ENCODE measurements around the gene CAMTA1. TPM values are rescaled to one million over a fixed set of nuclear protein-coding genes. Genes with fewer than 3 reads are reported as not detected.

The CAMTA1 gene
- total RNA-seq, 1 donor from 2014 or later: 99.0 TPM

DNA sequence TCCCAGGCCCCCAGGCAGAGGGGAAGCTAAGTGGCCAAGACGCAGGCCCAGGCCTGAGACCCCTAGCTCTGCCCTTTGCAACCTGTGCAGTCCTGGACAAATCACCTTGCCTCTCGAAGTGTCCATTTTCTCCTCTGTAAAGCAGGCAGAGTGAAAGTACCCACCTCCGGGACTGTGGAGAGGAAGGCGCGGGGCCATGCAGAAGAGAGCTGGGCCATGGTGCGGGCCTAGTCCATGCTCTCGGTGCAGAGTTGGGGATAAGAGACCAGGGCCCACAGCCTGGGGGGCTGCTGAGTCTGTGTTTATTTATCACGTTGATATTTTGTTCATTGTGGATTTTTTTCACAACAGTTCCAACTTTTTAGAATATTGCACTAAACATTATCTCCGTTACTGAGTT lies 825.7 kb downstream of the CAMTA1 start:
- Mint-ChIP-seq H3K36me3 (ENCODE audit: insufficient read depth) (no peaks in the 10 kb centered on the region), H3K27me3 (no peaks in the 10 kb centered on the region), H3K27ac (no peak overlapping the region), H3K9me3 (ENCODE audit: low read depth) (no peaks in the 10 kb centered on the region), H3K4me1 (ENCODE audit: low read depth) (peaks cover 3% of the 10 kb centered on the region), H3K4me3 (ENCODE audit: low read depth) (no peak overlapping the region)
- DNase-seq (ENCODE audit: low spot score, unreplicated experiment): no peak
- TF ChIP-seq, protein P1, sequence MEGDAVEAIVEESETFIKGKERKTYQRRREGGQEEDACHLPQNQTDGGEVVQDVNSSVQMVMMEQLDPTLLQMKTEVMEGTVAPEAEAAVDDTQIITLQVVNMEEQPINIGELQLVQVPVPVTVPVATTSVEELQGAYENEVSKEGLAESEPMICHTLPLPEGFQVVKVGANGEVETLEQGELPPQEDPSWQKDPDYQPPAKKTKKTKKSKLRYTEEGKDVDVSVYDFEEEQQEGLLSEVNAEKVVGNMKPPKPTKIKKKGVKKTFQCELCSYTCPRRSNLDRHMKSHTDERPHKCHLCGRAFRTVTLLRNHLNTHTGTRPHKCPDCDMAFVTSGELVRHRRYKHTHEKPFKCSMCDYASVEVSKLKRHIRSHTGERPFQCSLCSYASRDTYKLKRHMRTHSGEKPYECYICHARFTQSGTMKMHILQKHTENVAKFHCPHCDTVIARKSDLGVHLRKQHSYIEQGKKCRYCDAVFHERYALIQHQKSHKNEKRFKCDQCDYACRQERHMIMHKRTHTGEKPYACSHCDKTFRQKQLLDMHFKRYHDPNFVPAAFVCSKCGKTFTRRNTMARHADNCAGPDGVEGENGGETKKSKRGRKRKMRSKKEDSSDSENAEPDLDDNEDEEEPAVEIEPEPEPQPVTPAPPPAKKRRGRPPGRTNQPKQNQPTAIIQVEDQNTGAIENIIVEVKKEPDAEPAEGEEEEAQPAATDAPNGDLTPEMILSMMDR (IDR thresholded peaks at IDR 0.05; ENCODE audit: unreplicated experiment): no peak

DNA sequence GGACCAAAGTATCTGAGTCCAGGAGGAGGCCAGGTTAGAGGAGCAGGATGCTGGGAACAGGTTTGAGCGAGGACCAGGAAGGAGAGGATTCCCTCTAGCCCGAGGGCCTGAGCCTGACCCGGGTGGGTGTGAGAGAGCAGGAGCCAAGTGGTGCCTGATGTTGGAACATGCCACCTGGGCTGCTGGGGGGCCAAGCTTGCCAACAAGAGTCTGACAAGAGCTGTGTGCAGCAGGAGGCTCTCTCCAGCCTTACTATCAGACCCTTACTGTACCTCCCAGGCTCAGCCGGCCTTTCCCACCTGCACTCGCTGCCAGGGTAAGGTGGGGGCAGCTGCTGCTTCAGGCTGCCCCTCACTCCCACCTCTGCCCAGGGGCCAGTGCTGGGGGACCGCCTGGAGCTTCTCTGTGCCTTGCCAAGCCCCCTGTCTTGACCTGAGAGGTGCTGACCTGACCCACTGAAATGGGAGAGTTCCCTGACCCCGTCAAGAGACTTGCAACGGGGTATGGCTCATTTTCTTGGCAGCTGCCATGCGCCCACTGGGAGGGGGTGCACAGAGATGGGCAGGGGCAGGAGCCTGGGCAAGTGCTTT lies 826.3 kb downstream of the CAMTA1 start:
- TF ChIP-seq, protein P1 (IDR thresholded peaks at IDR 0.05; ENCODE audit: unreplicated experiment): no peak
- peaks cover 2% of the 10 kb centered on the region for H3K27me3 Mint-ChIP-seq

DNA sequence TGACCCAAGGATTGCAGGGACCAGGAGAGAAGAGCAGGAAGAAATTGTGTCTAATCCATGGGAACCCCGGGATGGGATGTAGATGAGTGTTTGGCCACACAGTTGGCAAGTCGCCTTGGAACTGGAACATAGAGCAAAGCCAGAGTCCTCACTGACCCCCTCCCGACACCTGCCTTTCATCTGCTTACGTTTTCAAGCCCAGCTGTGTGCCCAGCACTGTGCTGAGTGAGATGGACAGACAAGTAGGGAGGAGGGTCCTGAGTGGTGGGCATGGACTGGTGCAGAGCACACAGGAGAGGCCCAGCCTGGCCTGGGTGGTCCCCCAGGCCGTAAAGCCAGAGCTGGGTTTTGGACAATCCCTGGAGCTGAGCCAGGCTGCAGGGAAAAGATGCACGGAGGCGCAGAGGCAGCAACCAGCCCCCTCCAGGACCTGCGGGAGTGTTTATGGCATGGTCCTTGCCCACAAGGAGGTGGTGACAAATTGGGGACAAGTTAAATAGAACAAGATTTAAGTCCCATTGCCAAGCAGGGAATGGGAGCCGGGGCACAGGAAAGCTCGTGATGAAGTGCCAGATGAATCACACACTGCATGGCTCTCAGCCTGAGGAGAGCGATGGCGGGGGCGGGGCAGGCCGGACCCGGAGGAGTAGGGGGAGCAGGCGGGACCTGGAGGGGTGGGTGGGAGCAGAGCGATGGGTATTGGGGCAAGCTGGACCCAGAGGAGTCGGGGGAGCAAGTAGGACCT lies 828.0 kb downstream of the CAMTA1 start:
- Mint-ChIP-seq H3K27me3 (peaks cover 6% of the 10 kb centered on the region), H3K27ac (no peak overlapping the region), H3K4me1 (ENCODE audit: low read depth) (peaks cover 3% of the 10 kb centered on the region), H3K4me3 (ENCODE audit: low read depth) (no peak overlapping the region), H3K9me3 (ENCODE audit: low read depth) (no peaks in the 10 kb centered on the region), H3K36me3 (ENCODE audit: insufficient read depth) (no peaks in the 10 kb centered on the region)
- no peak for DNase-seq (ENCODE audit: low spot score, unreplicated experiment)
- TF ChIP-seq, protein P1 (IDR thresholded peaks at IDR 0.05; ENCODE audit: unreplicated experiment): no peak

More for the DNA sequence above, 826.3 kb downstream of the CAMTA1 start:
- no peak for DNase-seq (ENCODE audit: low spot score, unreplicated experiment)
- no peak overlapping the region for H3K4me3 Mint-ChIP-seq (ENCODE audit: low read depth)
- no peak overlapping the region for H3K27ac Mint-ChIP-seq
- no peaks in the 10 kb centered on the region for H3K9me3 Mint-ChIP-seq (ENCODE audit: low read depth)
- no peaks in the 10 kb centered on the region for H3K36me3 Mint-ChIP-seq (ENCODE audit: insufficient read depth)
- H3K4me1 Mint-ChIP-seq (ENCODE audit: low read depth): peaks cover 3% of the 10 kb centered on the region

DNA sequence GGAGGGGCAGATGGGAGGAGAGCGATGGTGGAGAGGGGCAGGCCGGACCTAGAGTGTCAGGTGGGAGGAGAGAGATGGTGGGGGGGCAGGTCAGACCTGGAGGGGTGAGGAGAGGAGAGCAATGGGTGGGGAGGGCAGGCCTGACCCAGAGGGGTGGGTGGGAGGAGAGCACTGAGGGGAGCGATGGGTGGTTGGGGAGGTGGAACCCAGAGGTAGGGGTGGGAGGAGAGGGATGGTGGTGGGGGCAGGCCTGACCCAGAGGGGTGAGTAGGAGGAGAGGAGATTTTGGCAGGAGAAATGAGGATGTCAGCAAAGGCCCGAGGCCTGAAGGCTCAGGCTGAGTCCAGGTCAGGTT lies 828.6 kb downstream of the CAMTA1 start:
- Mint-ChIP-seq H3K36me3 (ENCODE audit: insufficient read depth) (no peaks in the 10 kb centered on the region), H3K27ac (no peak overlapping the region), H3K9me3 (ENCODE audit: low read depth) (no peaks in the 10 kb centered on the region), H3K4me1 (ENCODE audit: low read depth) (no peaks in the 10 kb centered on the region), H3K27me3 (peaks cover 6% of the 10 kb centered on the region), H3K4me3 (ENCODE audit: low read depth) (no peak overlapping the region)
- no peak for DNase-seq (ENCODE audit: low spot score, unreplicated experiment)
- TF ChIP-seq, protein P1 (IDR thresholded peaks at IDR 0.05; ENCODE audit: unreplicated experiment): no peak

DNA sequence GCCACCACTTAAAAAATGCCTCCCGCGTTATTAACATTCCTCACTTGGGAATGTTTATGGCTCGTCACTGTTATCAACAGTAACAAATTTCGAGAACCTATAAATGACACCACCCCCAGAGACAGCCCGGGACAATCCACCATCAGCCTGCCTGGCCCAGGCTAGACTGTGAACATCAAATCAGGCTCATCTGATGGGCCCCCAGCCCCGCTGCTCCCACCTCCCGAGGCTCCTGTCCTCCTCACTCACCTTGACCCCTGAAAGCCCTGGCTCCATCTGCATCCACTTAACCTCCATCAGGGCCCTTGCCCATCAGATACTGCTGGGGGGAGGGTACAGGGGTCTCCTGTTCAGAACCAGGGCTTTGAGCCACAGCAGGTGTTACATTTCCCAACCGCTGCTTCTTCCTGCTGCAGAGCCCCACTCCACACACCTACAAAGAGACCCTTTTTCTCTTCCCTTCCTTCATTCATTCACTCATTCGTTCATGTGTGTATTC lies 829.4 kb downstream of the CAMTA1 start:
- no peak overlapping the region for H3K27ac Mint-ChIP-seq
- peaks cover 6% of the 10 kb centered on the region for H3K27me3 Mint-ChIP-seq
- no peak overlapping the region for H3K4me3 Mint-ChIP-seq (ENCODE audit: low read depth)
- no peaks in the 10 kb centered on the region for H3K4me1 Mint-ChIP-seq (ENCODE audit: low read depth)
- TF ChIP-seq, protein P1 (IDR thresholded peaks at IDR 0.05; ENCODE audit: unreplicated experiment): no peak
- no peaks in the 10 kb centered on the region for H3K36me3 Mint-ChIP-seq (ENCODE audit: insufficient read depth)
- DNase-seq (ENCODE audit: low spot score, unreplicated experiment): no peak
- no peaks in the 10 kb centered on the region for H3K9me3 Mint-ChIP-seq (ENCODE audit: low read depth)

Measured in progenitor cell of endocrine pancreas (in vitro differentiated cells).